Fibroblast of lung (primary cell): ENCODE measurements around the gene ITK.

Experiments
- CTCF ChIP-seq, 2 donors: IDR thresholded peaks in 1 of 2; conservative IDR thresholded peaks in 1 of 2; 1 replicate in 1 of 2; 2 replicates in 1 of 2; pipeline ENCODE4 v1.5.1; 2011 to 2012; ENCODE audit warnings: low read length in 2 of 2, control low read depth in 1 of 2, inconsistent platforms in 1 of 2, low read depth in 1 of 2, mild to moderate bottlenecking in 1 of 2
- EZH2 ChIP-seq: IDR thresholded peaks from 2 replicates; pipeline ENCODE4 v1.5.1; 2012; ENCODE audit warnings: low read length, control low read depth, mild to moderate bottlenecking; ENCODE audit errors: missing control alignments

GRCh38 chr5:157214861-157215513 is 34.3 kb downstream of the ITK start:
- no peak for TF ChIP-seq CTCF (conservative IDR thresholded peaks at IDR 0.05 in 1 of 2, IDR thresholded peaks at IDR 0.05 in 1 of 2; ENCODE audit: low read depth in 1 of 2, low read length in 2 of 2)
- no peak for TF ChIP-seq EZH2
